OCI-LY7 (cell line): ENCODE measurements around the gene TCERG1. TPM values are rescaled to one million over a fixed set of nuclear protein-coding genes. Genes with fewer than 3 reads are reported as not detected.

Source experiments
- BruUV-seq: library from RNA; stranded (reverse); fragments of 400-500 nt; replicated peaks from 2 replicates; lab custom pipeline; 2021; lab: Mats Ljungman, UMichigan
- CTCF ChIA-PET: fragments of 300-600 bp; sonication (Branson Sonifier 250); formaldehyde crosslinking; loops from one replicate; lab custom pipeline; 2022; ENCODE audit warnings: antibody characterized with exemption; ENCODE audit not compliant: unreplicated experiment; lab: Charles Lee
- POLR2A ChIA-PET: fragments of 300-600 bp; sonication (Branson Sonifier 250); formaldehyde crosslinking; loops from one replicate; lab custom pipeline; 2022; ENCODE audit warnings: antibody characterized with exemption; lab: Charles Lee
- DNase-seq: peaks from one replicate; pipeline ENCODE4 v3.0.0-alpha.2; 2015; ENCODE audit warnings: low spot score
- H2AFZ ChIP-seq: fragments of 200-600 bp; sonication (generic), shearing (Covaris generic); 2 replicates; pipeline ENCODE4 v1.6.1; 2014; ENCODE audit warnings: mild to moderate bottlenecking, antibody characterized with exemption, low read length, moderate library complexity
- H3K27ac ChIP-seq: fragments of 200-600 bp; sonication (generic); 2 replicates; pipeline ENCODE4 v1.5.1; 2014; ENCODE audit warnings: mixed run types, low read depth, mild to moderate bottlenecking, moderate library complexity, low read length, inconsistent platforms; ENCODE audit not compliant: poor library complexity, severe bottlenecking
- H3K36me3 ChIP-seq: fragments of 200-600 bp; sonication (generic); 2 replicates; pipeline ENCODE4 v1.6.1; 2014; ENCODE audit warnings: mild to moderate bottlenecking, antibody characterized with exemption, low read length, moderate library complexity, mixed read lengths; ENCODE audit not compliant: insufficient read depth
- H3K4me1 ChIP-seq: fragments of 200-600 bp; sonication (generic); 2 replicates; pipeline ENCODE4 v1.5.1; 2014; ENCODE audit warnings: mild to moderate bottlenecking, low read length; ENCODE audit not compliant: insufficient read depth, poor library complexity, severe bottlenecking
- H3K4me2 ChIP-seq: fragments of 200-600 bp; sonication (generic); 2 replicates; pipeline ENCODE4 v1.6.1; 2014; ENCODE audit warnings: mild to moderate bottlenecking, low read length
- H3K4me3 ChIP-seq: fragments of 200-600 bp; sonication (generic); 2 replicates; pipeline ENCODE4 v1.5.1; 2014; ENCODE audit warnings: mild to moderate bottlenecking, low read depth, low read length; ENCODE audit not compliant: poor library complexity, severe bottlenecking
- H3K79me2 ChIP-seq: fragments of 200-600 bp; sonication (generic); 2 replicates; pipeline ENCODE4 v1.6.1; 2016; ENCODE audit warnings: low read depth, mild to moderate bottlenecking, low read length, moderate library complexity, mixed read lengths; ENCODE audit not compliant: insufficient read depth
- H3K9me2 ChIP-seq: fragments of 200-600 bp; sonication (generic); 2 replicates; pipeline ENCODE4 v1.6.1; 2016; ENCODE audit warnings: mild to moderate bottlenecking, low read length, mixed read lengths; ENCODE audit not compliant: insufficient read depth
- H3K9me3 ChIP-seq: fragments of 200-600 bp; sonication (generic); 2 replicates; pipeline ENCODE4 v1.6.1; 2014; ENCODE audit warnings: mild to moderate bottlenecking, mixed run types, low read length, mixed read lengths
- H4K20me1 ChIP-seq: fragments of 200-600 bp; sonication (generic); 2 replicates; pipeline ENCODE4 v1.6.1; 2014; ENCODE audit warnings: mild to moderate bottlenecking, antibody characterized with exemption, low read length, moderate library complexity, mixed read lengths; ENCODE audit not compliant: insufficient read depth
- EZH2phosphoT487 ChIP-seq: fragments of 200-600 bp; sonication (generic); IDR thresholded peaks from 2 replicates; pipeline ENCODE4 v1.6.1; 2018; ENCODE audit warnings: low read depth, borderline replicate concordance, mild to moderate bottlenecking, mixed run types, antibody characterized with exemption, low read length, moderate library complexity, mixed read lengths
- intact Hi-C: fragments of 100-400 bp; cut with micrococcal nuclease; formaldehyde crosslinking; loops from one replicate; pipeline ENCODE4 v1.10.0; 2022; ENCODE audit not compliant: unreplicated experiment
- total RNA-seq, 2 experiments: library from RNA; depleted of rRNA in 1 of 2; stranded (reverse); fragments of >200 nt in 1 of 2; shearing (Covaris generic) in 1 of 2; gene quantifications; 2 replicates each; pipeline ENCODE4 v1.2.3, GENCODE V29; 2014 to 2022
- TF ChIP-seq, protein P1 (sequence below): fragments of 200-600 bp; sonication (generic); conservative IDR thresholded peaks from 2 replicates; pipeline ENCODE4 v1.5.1; 2014; ENCODE audit warnings: mild to moderate bottlenecking, antibody characterized with exemption, low read length, moderate library complexity, mixed read lengths

Gene TCERG1
- total RNA-seq, 2 experiments from 2014 or later: 115 to 164 TPM

DNA sequence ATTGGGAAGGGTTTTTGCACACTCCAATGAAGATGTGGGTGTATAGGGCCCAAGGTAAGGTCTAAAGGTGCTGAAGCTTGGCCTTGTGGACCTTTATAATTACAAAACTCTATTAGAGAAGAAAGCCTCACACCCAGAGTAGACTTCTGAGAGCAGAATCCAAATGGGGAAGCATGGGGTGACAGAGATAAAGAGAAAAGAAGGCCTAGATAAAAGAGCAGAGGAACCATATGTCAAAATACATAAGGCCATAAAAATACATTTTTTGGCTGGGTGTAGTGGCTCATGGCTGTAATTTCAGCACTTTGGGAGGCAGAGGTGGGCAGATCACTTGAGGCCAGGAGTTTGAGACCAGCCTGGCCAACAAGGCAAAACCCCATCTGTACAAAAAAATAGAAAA lies 27.4 kb upstream of the TCERG1 start:
- H3K4me3 ChIP-seq: no peak overlapping the region
- no peak overlapping the region for H3K27ac ChIP-seq
- H3K79me2 ChIP-seq: no peaks in the 10 kb centered on the region
- no peaks in the 10 kb centered on the region for H3K4me1 ChIP-seq
- TF ChIP-seq, protein P1, sequence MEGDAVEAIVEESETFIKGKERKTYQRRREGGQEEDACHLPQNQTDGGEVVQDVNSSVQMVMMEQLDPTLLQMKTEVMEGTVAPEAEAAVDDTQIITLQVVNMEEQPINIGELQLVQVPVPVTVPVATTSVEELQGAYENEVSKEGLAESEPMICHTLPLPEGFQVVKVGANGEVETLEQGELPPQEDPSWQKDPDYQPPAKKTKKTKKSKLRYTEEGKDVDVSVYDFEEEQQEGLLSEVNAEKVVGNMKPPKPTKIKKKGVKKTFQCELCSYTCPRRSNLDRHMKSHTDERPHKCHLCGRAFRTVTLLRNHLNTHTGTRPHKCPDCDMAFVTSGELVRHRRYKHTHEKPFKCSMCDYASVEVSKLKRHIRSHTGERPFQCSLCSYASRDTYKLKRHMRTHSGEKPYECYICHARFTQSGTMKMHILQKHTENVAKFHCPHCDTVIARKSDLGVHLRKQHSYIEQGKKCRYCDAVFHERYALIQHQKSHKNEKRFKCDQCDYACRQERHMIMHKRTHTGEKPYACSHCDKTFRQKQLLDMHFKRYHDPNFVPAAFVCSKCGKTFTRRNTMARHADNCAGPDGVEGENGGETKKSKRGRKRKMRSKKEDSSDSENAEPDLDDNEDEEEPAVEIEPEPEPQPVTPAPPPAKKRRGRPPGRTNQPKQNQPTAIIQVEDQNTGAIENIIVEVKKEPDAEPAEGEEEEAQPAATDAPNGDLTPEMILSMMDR: no peak
- no peak for TF ChIP-seq EZH2phosphoT487
- BruUV-seq: no TSS peak
- H3K9me3 ChIP-seq: no peaks in the 10 kb centered on the region
- no peaks in the 10 kb centered on the region for H4K20me1 ChIP-seq
- ChIA-PET POLR2A (no interaction called here), CTCF (no interaction called here)
- intact Hi-C loops: no loop called here
- H3K9me2 ChIP-seq: peaks cover 3% of the 10 kb centered on the region; the same call in 1 of the 2 replicates
- DNase-seq: no peak
- H3K4me2 ChIP-seq: no peak overlapping the region
- no peaks in the 10 kb centered on the region for H3K36me3 ChIP-seq
- no peak overlapping the region for H2AFZ ChIP-seq

DNA sequence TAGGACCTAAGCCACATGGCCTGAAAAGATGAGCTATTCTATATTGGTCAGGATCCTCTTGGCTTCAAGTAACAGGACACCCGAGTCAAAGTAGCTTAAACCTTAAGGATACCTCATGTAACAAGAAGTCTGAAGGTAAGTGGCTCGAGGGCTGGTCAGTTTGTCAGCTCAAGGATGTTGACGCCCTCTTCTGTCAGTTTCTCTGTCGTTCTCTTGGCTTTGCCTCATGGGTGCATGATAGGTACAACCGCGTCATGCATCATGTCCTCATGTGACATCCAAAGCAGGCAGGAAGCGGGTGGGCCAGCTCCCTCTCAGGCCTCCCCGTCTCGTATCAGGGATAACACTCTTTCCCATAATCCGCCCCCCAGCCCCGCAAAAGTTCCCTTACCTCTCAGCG lies 22.1 kb upstream of the TCERG1 start:
- Histone ChIP-seq H3K9me2 (no peaks in the 10 kb centered on the region), H3K4me1 (no peaks in the 10 kb centered on the region), H3K4me2 (no peak overlapping the region), H2AFZ (no peak overlapping the region), H3K9me3 (no peaks in the 10 kb centered on the region), H3K4me3 (no peak overlapping the region), H3K79me2 (no peaks in the 10 kb centered on the region), H4K20me1 (no peaks in the 10 kb centered on the region), H3K36me3 (no peaks in the 10 kb centered on the region), H3K27ac (no peak overlapping the region)
- DNase-seq: no peak
- intact Hi-C loops: loop anchor here (5.0 kb wide), 1 partner anchor 283 kb away; no protein-coding TSS in a partner anchor
- POLR2A ChIA-PET: interaction anchor here (1.4 kb wide), 1 partner anchor 11 kb away, joined by 3 read pairs; no protein-coding TSS in a partner anchor
- no TSS peak for BruUV-seq
- CTCF ChIA-PET: interaction anchor here (0.6 kb wide), 1 partner anchor 675 kb away, joined by 3 read pairs; no protein-coding TSS in a partner anchor
- TF ChIP-seq EZH2phosphoT487: no peak
- TF ChIP-seq, protein P1: no peak

DNA sequence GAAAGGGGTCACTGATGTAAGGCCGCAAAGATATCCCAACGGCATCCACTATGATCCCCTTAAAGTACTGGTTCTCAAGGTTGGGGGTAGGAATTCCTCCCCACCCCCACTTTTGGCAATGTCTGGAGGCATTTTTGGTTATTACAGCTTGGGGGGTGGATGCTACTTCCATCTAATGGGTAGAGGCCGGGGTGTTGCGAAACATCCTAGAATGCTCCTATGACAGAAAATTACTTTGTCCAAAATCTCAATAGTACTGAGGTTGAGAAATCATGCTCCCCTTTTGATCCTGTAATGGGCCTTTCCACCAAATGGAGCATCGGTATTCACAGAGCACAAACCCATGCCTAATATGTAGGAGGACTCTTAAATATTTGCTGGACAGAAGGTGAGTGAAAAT lies 20.8 kb upstream of the TCERG1 start:
- Histone ChIP-seq H3K4me1 (no peaks in the 10 kb centered on the region), H3K9me3 (no peaks in the 10 kb centered on the region), H2AFZ (0 out of 2 replicates have a peak overlapping the region, but pooled peaks have one; percentile 55), H3K36me3 (no peaks in the 10 kb centered on the region), H3K9me2 (no peaks in the 10 kb centered on the region), H3K79me2 (no peaks in the 10 kb centered on the region), H4K20me1 (no peaks in the 10 kb centered on the region), H3K4me3 (no peak overlapping the region), H3K27ac (no peak overlapping the region), H3K4me2 (no peak overlapping the region)
- no peak for DNase-seq
- no peak for TF ChIP-seq EZH2phosphoT487
- TF ChIP-seq, protein P1: no peak
- CTCF ChIA-PET: no interaction called here
- POLR2A ChIA-PET: no interaction called here
- intact Hi-C loops: loop anchor here (2.0 to 5.0 kb wide), 3 partner anchors 136 to 746 kb away; no protein-coding TSS in a partner anchor
- BruUV-seq: no TSS peak
